GM12878 (cell line): ENCODE data around the gene KLHDC2. TPM values are rescaled to one million over a fixed set of nuclear protein-coding genes. Genes with fewer than 3 reads are reported as not detected.
A peak's percentile ranks its signal among the peaks of the same experiment; 100 is the strongest.

Experiments
- ATAC-seq: fragments of 200-7000 bp; cut with Tn5 transposase; 3 replicates; pipeline ENCODE4 v1.9.1; 2020; ENCODE audit warnings: mild to moderate bottlenecking, moderate library complexity
- BruUV-seq: library from RNA; stranded (reverse); fragments of 400-500 nt; replicated peaks from 2 replicates; lab custom pipeline; 2021; lab: Mats Ljungman, UMichigan
- CTCF ChIA-PET: fragments of 300-600 bp; sonication (Branson Sonifier 250); formaldehyde crosslinking; extraction: SDS; loops from one replicate; lab custom pipeline; 2021; ENCODE audit warnings: inconsistent platforms; lab: Yijun Ruan, JAX
- POLR2A ChIA-PET: fragments of 350-600 bp; formaldehyde crosslinking; extraction: SDS; loops from one replicate; lab custom pipeline; 2021; ENCODE audit warnings: inconsistent platforms; lab: Charles Lee
- RAD21 ChIA-PET: fragments of 300-600 bp; sonication (Branson Sonifier 250); formaldehyde crosslinking; loops from one replicate; lab custom pipeline; 2023; ENCODE audit warnings: antibody characterized with exemption; ENCODE audit not compliant: unreplicated experiment; lab: Charles Lee
- SMC1A ChIA-PET: fragments of 300-600 bp; sonication (Branson Sonifier 250); formaldehyde crosslinking; loops from one replicate; lab custom pipeline; 2023; ENCODE audit not compliant: unreplicated experiment, uncharacterized antibody; lab: Charles Lee
- DNase-seq: peaks from one replicate; pipeline ENCODE4 v3.0.0-alpha.2; 2011; ENCODE audit warnings: low read depth, low spot score
- FAIRE-seq: peaks from 3 replicates; lab custom pipeline; 2011; peaks lifted over from hg19 to GRCh38; lab: Jason Lieb, UNC
- H2AFZ ChIP-seq: 2 replicates; pipeline ENCODE4 v1.6.0; 2011; ENCODE audit warnings: low read depth, low read length, control low read depth; ENCODE audit not compliant: control insufficient read depth
- H3K27ac ChIP-seq: 2 replicates; pipeline ENCODE4 v1.5.1; 2011; ENCODE audit warnings: control low read depth; ENCODE audit not compliant: control insufficient read depth, insufficient read depth
- H3K27me3 ChIP-seq, 2 experiments: replicated peaks in 1 of 2; 2 replicates each; pipeline versions ENCODE4 v1.6.0 to v1.6.1; 2011; ENCODE audit warnings: low read length in 1 of 2; ENCODE audit not compliant: control insufficient read depth in 2 of 2, insufficient read depth in 2 of 2
- H3K36me3 ChIP-seq, 2 experiments: 2 replicates each; pipeline ENCODE4 v1.5.1; 2011; ENCODE audit warnings: low read length in 1 of 2; ENCODE audit not compliant: control insufficient read depth in 2 of 2, insufficient read depth in 2 of 2
- H3K4me1 ChIP-seq: 2 replicates; pipeline ENCODE4 v1.6.1; 2011; ENCODE audit warnings: mild to moderate bottlenecking, low read length, moderate library complexity, mixed read lengths; ENCODE audit not compliant: control insufficient read depth, insufficient read depth
- H3K4me2 ChIP-seq: 2 replicates; pipeline ENCODE4 v1.6.0; 2011; ENCODE audit warnings: control low read depth; ENCODE audit not compliant: control insufficient read depth, insufficient read depth
- H3K4me3 ChIP-seq: fragments of 200-600 bp; sonication (generic); 2 replicates; pipeline ENCODE4 v1.5.1; 2016
- H3K79me2 ChIP-seq: 2 replicates; pipeline ENCODE4 v1.6.0; 2011; ENCODE audit warnings: low read length; ENCODE audit not compliant: control insufficient read depth, insufficient read depth
- H3K9ac ChIP-seq: 2 replicates; pipeline ENCODE4 v1.8.0; 2011; ENCODE audit warnings: low read length, control low read depth, mixed read lengths; ENCODE audit not compliant: control insufficient read depth, insufficient read depth
- H3K9me3 ChIP-seq: replicated peaks from 3 replicates; pipeline ENCODE4 v1.5.1; 2011; ENCODE audit warnings: mild to moderate bottlenecking, low read length; ENCODE audit not compliant: control insufficient read depth, insufficient read depth
- H4K20me1 ChIP-seq: 2 replicates; pipeline ENCODE4 v1.6.0; 2011; ENCODE audit not compliant: control insufficient read depth, insufficient read depth
- RELA ChIP-seq: fragments of 450-650 bp; IDR thresholded peaks from 2 replicates; pipeline ENCODE4 v1.8.0; 2014; ENCODE audit warnings: borderline replicate concordance; ENCODE audit not compliant: partially characterized antibody
- WGBS: methylation state at CpG from one replicate; pipeline ENCODE4 v1.1.6; 2016; ENCODE audit warnings: low lambda C conversion rate; ENCODE audit not compliant: insufficient replicate concordance, insufficient coverage; ENCODE audit errors: missing lambda C conversion rate; 5-methylcytosine and 5-hydroxymethylcytosine counted together
- in situ Hi-C: fragments of 300-500 bp; cut with MboI; formaldehyde crosslinking; loops from 9 replicates; pipeline ENCODE4 v1.14.3; 2018; ENCODE audit warnings: mixed read lengths
- intact Hi-C: fragments of 100-400 bp; cut with micrococcal nuclease; formaldehyde crosslinking; loops from one replicate; pipeline ENCODE4 v1.14.2; 2022; ENCODE audit not compliant: unreplicated experiment
- polyA plus RNA-seq, 11 experiments: library from polyadenylated mRNA; depleted of rRNA in 4 of 11; unstranded in 6 of 11; stranded (reverse) in 5 of 11; fragments of >200 nt; fragmentation: Nextera tagmentation in 4 of 11; fragmentation: Illumina TruSeq in 1 of 11; extraction: Ambion mirVana in 4 of 11; extraction: Trizol in 1 of 11; gene quantifications; 1 replicate in 1 of 11; 2 replicates in 10 of 11; pipeline versions ENCODE4 v1.2.1 to v1.2.3, GENCODE V29; 2011 to 2016; ENCODE audit warnings: inconsistent platforms in 2 of 11, missing spikeins in 2 of 11, low read depth in 1 of 11
- total RNA-seq, 4 experiments: library from RNA; depleted of rRNA in 3 of 4; stranded (reverse); fragments of >200 nt in 3 of 4; fragmentation: Illumina TruSeq in 1 of 4; extraction: Trizol in 1 of 4; gene quantifications; 2 replicates each; pipeline versions ENCODE4 v1.2.1 to v1.2.3, GENCODE V29; 2013 to 2021
- TF ChIP-seq, protein P1 (sequence below): fragments of 450-650 bp; IDR thresholded peaks from 2 replicates; pipeline ENCODE4 v1.6.1; 2017; ENCODE audit warnings: borderline replicate concordance
- TF ChIP-seq, protein P2 (sequence below): fragments of 450-650 bp; IDR thresholded peaks from 2 replicates; pipeline ENCODE4 v1.6.1; 2016; ENCODE audit warnings: mild to moderate bottlenecking

KLHDC2 gene
- total and polyA plus RNA-seq, 10 of the 15 experiments (the other 5 are each of a cell fraction or from before 2014, with no cell fraction given): 6.0 to 45.0 (median 24.7) TPM

DNA sequence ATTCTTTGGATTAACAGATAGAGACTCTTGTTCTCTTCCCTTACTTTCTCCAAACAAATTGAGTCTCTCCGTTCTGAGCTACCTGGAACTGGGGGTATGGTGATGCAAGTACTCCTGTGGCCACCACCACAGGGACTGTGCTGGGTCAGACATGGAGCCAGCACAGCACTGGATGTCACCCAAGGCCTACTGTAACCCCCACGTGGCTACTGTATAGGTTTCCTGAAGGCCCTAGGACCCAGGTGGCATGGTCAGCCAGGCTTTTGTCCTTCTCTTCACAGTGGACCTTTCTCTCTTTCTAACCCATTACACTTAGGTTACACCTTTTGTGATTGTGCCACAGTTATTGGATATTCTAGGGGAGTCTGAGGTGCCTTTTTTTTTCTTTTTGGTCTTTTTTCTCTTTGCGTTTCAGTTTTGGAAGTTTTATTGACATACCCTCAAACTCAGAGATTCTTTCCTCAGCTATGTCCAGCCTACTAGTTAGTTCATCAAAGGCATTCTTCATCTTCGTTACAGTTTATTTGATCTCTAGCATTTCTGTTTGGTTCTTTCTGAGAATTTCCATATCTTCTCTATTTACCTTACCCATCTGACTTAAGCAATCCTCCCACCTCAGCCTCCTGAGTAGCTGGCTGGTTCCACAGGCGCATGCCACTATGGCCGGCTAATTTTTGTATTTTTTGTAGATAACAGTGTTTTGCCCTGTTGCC, 6.0 kb upstream of the KLHDC2 start (continued):
- TF ChIP-seq, protein P1, sequence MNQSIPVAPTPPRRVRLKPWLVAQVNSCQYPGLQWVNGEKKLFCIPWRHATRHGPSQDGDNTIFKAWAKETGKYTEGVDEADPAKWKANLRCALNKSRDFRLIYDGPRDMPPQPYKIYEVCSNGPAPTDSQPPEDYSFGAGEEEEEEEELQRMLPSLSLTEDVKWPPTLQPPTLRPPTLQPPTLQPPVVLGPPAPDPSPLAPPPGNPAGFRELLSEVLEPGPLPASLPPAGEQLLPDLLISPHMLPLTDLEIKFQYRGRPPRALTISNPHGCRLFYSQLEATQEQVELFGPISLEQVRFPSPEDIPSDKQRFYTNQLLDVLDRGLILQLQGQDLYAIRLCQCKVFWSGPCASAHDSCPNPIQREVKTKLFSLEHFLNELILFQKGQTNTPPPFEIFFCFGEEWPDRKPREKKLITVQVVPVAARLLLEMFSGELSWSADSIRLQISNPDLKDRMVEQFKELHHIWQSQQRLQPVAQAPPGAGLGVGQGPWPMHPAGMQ: no peak

DNA sequence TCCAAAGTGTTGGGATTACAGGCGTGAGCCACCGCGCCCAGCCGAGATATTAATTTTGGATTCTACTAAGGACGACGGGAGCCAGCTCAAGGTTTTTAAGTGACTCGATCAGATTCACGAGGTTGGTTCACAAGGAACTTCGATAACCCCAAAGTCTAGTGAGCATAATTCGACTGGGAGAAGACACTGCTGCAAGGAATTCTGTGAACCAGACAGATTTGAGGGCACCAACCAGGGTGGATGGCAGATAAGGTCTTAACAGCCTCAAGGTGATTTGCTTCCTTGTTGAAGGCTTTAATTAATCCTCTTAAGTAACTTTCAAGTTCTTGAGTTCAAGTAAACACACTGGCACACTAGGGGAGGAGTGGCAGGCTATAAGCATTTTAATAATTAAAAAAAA, 1.1 kb upstream of the KLHDC2 start:
- ChIA-PET CTCF (interaction anchor here (0.6 to 2.8 kb wide), 6 partner anchors 13 to 172 kb away, joined by 3 to 7 read pairs (median 4); partner anchors contain the start of genes DNAAF2 and POLE2), SMC1A (interaction anchor here (0.7 to 1.4 kb wide), 4 partner anchors 17 to 350 kb away, joined by 3 to 4 read pairs (median 3); no protein-coding TSS in a partner anchor), RAD21 (interaction anchor here (0.5 to 2.8 kb wide), 7 partner anchors 27 to 146 kb away, joined by 3 to 18 read pairs (median 4); partner anchors contain the start of genes MGAT2 and RPL36AL), POLR2A (interaction anchor here (0.6 to 2.9 kb wide), 12 partner anchors 62 to 712 kb away, joined by 3 to 31 read pairs (median 4); partner anchors contain the start of genes DNAAF2, MGAT2, POLE2 and RPL36AL)
- Histone ChIP-seq H3K79me2 (peaks cover 11% of the 10 kb centered on the region), H3K4me2 (peak overlapping the region; percentile 64), H2AFZ (peak overlapping the region; percentile 64), H3K27me3 (no peaks in the 10 kb centered on the region), H3K27ac (peak overlapping the region; percentile 93), H3K9ac (peak overlapping the region; percentile 86), H3K36me3 (0 out of 4 replicates have a peak, but pooled peaks cover 0 to 5% of the 10 kb centered on the region in 2 experiments), H3K4me1 (peaks cover 7% of the 10 kb centered on the region), H4K20me1 (no peaks in the 10 kb centered on the region), H3K9me3 (no peaks in the 10 kb centered on the region), H3K4me3 (peak overlapping the region; percentile 93)
- intact Hi-C loops: loop anchor here (2.0 to 10.0 kb wide), 2 partner anchors 74 to 348 kb away; partner anchors contain the start of genes KLHDC1 and VCPKMT
- no peak for ATAC-seq
- 96% methylated on average over 10 of the region's 10 CpGs for WGBS
- no TSS peak for BruUV-seq
- no peak for DNase-seq
- no peak for FAIRE-seq
- in situ Hi-C loops: loop anchor here (5.0 to 25.0 kb wide), 2 partner anchors 130 to 305 kb away; partner anchors contain the start of gene DNAAF2
- TF ChIP-seq, protein P2, sequence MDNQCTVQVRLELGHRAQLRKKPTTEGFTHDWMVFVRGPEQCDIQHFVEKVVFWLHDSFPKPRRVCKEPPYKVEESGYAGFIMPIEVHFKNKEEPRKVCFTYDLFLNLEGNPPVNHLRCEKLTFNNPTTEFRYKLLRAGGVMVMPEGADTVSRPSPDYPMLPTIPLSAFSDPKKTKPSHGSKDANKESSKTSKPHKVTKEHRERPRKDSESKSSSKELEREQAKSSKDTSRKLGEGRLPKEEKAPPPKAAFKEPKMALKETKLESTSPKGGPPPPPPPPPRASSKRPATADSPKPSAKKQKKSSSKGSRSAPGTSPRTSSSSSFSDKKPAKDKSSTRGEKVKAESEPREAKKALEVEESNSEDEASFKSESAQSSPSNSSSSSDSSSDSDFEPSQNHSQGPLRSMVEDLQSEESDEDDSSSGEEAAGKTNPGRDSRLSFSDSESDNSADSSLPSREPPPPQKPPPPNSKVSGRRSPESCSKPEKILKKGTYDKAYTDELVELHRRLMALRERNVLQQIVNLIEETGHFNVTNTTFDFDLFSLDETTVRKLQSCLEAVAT: peak; percentile 24; the same call in 1 of the 2 replicates
- TF ChIP-seq RELA: no peak
